Erythroblast (primary cell): ENCODE data around the gene CUX1.

Experiments
- GATA1 ChIP-seq: IDR thresholded peaks from 2 replicates; pipeline ENCODE4 v1.6.1; 2011; ENCODE audit warnings: low read depth, mild to moderate bottlenecking, control low read depth, low read length, moderate library complexity
- POLR2A ChIP-seq: IDR thresholded peaks from 2 replicates; pipeline ENCODE4 v1.6.1; 2011; ENCODE audit warnings: mild to moderate bottlenecking, low read length

- TF ChIP-seq POLR2A (no peak), GATA1 (no peak)
Observed at GRCh38 chr7:101870361-101871062, 53.1 kb downstream of the CUX1 start.
